Left lobe of liver (tissue), 2 donors: ENCODE data around the gene SYNDIG1. TPM values are rescaled to one million over a fixed set of nuclear protein-coding genes. Genes with fewer than 3 reads are reported as not detected.
"Not testable (repeated sequence)": the region's sequence is repeated elsewhere in the genome, so short reads cannot be mapped to it uniquely, and the experiment has no call there.

ENCODE experiments used
- ATAC-seq: fragments of 200-7000 bp; cut with Tn5 transposase; one replicate; pipeline ENCODE4 v1.9.1; 2020; ENCODE audit warnings: mild to moderate bottlenecking, moderate library complexity
- DNase-seq: peaks from one replicate; pipeline ENCODE4 v3.0.0-alpha.2; 2020; ENCODE audit warnings: low spot score
- total RNA-seq: library from RNA; stranded (reverse); gene quantifications from one replicate; pipeline ENCODE4 v1.2.1, GENCODE V29; 2021
- donor health status: DM: no; HTN: no; CAD: no; lungs with moderate emphysema.
- donor health status: DM: no; HTN: yes; CAD: no.

Gene SYNDIG1
- total RNA-seq, 1 donor from 2014 or later: not detected

DNA sequence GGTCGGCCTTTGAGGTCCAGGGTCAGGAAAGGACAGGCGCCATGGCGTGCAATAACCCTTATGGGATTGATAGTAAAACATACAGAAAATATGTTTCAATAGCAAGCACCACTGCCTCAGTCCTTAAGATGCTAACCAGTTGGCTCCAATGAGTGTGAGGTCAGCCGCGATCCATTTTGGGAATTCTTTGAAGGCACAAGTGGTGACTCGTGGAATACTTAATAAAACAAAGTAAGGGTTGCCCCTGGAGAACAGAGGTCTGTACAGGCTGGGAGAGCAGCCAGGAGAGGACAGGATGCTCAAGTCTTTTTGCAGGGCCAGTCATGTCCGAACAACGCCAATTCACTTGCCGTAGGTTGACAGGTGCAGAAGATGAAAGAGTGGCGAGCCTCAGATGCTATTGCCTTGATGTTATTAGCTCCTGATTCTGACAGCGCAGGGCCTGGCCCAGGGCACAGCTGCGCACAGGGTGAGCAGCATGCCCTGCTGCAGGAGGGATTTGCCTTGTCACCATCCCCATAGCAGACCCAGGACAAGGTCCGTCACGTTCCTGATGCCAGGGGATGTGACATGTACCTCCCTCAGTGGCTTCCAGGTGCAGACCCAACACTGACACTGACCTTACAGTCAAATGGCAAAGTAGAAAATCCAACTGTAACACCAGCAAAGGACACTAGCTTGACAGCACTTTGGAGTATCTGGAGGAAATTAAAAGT, 21.8 kb downstream of the SYNDIG1 start:
- ATAC-seq (no peak), DNase-seq (peak; percentile 11)

DNA sequence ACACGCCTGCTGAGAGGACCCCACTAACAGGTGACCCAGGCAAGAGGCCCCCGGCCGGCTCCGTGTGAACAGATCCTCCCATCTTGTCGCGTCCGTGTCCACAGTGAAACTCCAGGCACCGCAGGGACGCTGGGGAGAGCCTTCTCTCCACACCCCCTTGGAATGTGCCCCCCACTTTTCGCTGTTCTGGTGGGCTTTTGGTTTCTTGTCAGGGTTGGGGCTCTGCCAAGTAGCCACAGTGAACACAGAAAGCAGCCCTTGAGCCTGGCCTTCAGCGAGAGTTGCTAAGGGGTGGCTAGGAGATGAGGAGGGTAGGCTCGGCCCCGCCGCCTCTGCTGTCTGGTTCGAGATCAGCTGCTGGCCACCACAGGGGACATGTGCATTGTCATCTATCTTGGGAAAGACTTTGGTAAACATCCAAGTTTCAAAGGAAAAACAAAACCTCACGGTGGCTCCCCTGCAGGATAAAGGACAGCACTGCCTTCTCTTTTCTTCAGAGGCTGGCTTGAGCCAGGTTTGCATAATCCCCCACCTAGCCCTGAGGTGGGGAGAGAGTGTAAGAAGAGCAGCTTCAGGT, 22.7 kb downstream of the SYNDIG1 start:
- DNase-seq (peak; percentile 30), ATAC-seq (no peak)

DNA sequence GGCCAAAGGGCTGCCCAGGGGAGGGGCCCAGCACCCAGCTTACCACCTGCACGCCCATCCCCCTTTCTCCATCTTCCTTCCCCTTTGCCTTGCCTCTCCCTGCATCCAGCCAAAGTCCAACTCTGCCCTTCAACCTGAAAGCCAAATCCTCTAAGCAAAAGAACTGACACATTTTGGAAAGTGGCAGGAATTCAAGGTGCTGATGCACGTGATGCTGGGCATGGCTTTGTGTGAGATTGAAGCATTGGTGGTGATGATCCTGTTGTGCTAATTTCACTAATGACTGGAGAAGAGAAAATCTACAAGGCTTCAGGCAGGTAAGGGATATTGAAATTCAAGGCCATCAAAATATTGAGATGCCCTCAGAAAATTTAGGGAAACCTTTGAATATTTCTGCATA, 23.3 kb downstream of the SYNDIG1 start:
- DNase-seq (no peak), ATAC-seq (no peak)

DNA sequence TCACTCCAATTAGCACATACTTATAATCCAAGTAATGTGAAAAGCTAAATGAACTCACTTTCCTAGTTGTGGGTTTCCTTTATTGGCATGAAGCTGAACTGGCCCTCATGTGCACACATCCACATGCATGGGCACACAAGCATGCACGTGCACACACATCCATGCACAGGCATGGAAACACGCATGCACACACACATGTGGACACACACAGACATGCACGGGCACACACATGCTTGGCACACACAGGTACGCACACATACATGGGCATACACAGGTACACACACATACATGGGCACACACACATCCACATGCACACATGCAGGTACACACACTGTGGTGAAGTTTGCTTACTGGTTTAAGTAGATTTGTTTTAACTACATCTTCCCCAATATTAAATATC, 23.8 kb downstream of the SYNDIG1 start:
- DNase-seq (peak; percentile 26), ATAC-seq (no peak)

DNA sequence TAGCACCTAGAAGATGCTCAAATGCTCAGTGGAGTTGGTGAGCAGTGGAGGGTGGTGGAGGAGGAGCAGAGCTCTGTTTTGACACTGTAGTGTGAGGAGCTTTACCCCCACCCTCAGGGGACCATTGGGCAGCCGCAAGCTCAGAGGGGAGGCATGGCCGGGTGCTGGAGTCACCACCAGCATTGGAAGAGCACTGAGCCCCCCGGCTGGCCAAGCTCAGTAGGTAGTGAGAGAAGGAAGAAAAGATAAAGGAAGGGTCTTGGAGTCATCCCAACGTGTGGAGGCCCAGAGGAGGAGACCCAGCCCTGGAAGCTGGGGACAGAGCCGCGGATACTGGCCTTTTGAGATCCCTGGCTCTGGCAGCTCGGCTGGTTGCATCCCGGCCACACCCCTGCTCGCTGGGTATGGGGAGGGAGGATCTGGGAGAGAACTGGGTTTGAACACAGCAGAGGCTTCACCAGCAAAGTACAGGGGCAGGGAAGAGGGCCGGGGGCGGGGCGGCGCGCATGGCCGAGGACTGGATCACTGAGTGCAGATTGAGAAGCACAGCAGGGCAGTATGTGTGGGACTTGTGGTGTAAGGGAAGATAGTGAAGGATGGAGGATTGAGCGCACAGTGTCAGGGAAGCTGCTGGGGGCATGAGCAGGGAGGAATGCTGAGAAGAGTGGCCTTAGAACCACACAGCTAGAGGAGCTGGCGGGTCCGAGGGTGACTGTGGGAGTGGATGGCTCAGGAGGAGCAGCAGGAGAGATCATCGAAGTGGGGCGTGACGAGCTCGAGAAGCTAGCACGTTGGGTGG, 24.4 kb downstream of the SYNDIG1 start:
- DNase-seq (peak; percentile 18), ATAC-seq (no peak)

DNA sequence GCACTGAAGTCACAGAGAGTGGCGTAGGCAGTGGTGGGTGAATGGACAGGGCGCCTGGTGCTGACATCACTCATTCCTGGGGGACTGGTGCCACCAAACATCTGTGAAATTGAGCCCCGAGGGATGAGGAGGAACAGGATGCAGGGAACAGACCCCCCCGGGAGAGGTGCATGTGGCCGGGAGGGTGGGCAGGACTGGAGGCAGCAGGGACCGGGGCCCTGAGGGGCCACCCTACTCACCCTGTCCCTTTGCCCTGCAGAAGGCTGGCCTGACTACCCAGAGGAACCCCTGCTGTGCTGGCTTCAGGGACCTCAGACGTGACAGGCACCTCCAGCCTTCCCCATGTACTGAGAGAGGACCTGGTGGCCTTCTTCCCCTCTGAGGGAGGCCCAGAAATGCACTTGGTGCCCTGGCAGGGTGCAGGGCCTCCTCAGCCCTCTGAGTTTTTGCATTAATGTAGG, 25.1 kb downstream of the SYNDIG1 start:
- DNase-seq: peak; percentile 39
- ATAC-seq: no peak

DNA sequence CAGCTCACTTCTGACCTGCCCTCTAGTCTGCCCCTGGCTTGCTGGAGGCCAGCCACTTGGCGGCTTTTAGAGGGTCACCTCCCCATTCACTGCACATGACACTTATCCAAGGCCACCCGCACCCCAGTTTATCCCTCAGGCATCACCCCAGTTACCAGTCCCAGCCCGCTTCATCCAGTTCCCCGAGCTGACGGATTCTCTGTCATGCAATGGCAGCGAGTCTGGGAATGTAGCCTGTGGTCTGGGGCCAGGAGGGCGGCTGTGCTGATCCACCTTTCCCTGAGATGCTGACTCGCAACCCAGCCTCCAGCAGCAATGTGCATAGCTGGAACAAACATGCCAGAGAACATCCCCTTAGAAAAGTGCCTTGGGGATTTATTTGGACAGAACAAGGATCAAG, 25.8 kb downstream of the SYNDIG1 start:
- ATAC-seq (no peak), DNase-seq (peak; percentile 32)

DNA sequence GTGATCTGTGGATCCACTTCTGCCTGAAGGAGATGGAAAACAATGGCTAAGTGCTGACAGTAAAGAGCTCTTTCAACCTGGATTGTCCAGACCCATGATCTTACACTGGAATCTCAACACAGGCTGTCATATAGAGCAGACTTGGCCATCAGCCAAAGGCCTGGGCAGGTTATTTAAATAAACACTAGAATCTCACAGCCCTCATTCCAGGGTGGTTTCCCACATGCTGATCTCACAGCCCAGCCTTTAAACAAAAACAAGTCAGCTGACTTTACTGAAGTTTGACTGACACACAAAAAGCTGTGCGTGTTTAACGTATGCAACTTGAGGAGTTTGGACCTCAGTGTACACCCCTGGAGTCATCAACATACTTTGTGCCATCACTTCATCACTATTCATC, 28.4 kb downstream of the SYNDIG1 start:
- DNase-seq: no peak
- ATAC-seq: no peak

DNA sequence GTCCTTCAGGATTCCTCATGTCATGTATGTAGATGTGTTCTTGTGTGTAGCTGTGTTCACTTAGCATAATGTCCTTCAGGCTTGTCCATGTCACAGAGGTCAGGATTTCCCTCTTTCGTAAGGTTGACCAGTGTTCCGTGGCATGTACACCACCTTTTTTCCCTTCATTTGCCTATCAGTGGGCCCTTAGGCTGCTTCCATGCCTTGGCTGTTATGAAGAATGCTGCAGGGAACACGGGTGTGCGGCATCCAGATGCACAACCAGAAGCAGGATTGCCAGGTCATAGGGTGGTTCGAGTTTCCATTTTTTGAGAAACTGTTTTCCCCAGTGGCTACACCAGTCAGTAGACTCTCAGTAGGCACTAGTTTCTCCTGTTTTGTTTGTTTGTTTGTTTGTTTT, 29.2 kb downstream of the SYNDIG1 start:
- DNase-seq: no peak
- no peak for ATAC-seq

DNA sequence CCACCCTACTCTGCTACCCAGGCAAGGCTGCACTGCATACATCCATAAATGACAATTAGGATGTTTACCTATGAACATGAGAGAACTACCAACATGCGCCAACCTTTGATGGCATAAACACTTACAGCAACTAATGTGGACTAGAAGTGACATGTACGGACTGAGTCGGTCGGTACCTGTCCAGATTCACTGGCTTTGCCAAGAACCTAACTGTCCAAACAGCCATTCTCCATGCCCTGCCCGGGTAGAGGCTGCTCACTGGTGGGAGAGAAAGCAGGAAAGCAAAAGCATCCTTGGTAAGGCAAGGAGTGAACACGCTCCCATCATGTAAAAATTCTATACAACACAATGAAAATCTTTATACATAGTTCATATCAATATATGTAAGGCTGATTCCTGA, 30.0 kb downstream of the SYNDIG1 start:
- no peak for ATAC-seq

DNA sequence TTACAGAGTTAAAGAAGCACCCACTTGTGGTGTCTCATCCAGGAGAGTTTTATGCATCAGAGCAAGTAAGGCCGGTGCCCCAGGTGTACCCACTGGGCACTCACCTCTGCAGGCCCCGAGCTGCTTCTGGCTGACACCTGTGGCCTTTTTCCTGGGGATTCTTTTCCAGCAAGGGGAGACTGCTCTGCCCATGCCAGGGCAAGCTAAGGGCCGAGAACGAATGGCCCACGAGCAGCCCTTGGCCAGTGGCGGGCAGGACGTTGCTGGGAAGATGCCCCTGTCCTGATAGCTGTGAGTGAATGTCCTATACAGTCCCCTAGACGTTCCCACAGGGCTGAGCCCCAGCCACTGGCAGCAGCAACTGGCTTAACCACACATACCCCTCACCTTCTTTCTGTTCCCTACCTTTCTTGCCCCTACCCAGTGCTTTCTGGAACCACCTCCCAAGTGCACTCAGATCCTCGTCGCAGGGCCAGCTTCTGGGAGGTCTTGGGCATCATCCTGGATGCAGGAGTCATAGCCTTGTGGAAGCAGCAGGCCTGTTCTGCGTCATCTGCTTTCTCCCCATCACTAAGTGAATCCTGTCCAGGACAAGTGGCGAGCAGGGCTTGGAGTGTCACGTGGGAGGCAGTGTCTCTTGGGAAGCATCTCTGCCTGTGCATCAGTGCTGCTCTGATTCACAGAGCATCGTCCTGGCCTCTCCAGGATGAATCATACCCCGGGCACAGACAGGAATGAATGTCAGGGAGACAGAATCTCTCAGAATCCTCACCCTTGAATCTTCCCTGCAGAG, 32.5 kb downstream of the SYNDIG1 start:
- DNase-seq (no peak), ATAC-seq (no peak)

More for the DNA sequence above, 30.0 kb downstream of the SYNDIG1 start:
- no peak for DNase-seq

DNA sequence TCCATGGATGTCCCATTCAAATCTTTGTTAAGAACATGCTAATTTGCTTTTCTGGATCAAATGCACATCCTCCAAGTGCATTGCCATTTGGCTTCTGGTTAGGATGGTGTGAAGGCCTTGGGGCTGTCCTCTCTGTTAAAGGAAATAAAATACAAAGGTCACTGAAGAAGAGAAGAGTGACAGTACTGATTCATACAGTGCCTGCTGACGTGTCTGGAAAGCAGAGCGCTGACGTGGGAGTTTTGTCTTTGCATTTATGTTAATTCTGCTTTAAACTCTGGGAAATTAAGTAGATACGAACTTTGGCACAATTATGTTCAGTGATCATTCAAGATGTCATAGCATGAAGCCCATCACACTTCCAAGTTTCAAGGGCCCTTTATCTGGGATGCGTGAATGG, 33.2 kb downstream of the SYNDIG1 start:
- ATAC-seq (no peak), DNase-seq (no peak)

DNA sequence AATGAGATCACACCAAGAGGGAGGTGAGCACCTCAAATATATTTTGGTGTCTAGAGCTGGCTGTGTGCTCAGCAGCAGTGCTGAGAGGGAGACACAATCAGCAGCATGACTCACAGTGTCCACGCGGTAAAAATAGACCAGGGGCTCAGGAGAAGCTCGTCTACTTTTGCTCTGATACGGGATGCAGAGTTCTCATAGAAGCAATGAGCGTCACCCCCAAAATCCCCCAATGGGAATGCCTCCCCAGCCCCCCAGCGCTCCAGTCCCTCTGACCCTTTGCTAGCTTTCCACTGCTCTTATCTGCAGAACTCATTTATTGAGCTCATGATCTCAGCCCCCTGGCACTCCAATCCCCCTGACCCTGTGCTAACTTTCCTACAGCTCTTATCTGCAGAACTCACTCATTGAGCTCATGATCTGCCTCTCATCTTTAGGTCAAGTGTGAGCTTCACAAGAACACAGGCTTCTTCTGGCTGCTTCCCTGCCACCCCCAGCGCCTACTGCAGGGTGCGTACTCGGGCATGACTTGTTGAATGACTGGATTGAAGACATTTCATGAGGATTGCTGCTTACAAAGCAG, 34.0 kb downstream of the SYNDIG1 start:
- DNase-seq (no peak), ATAC-seq (no peak)

DNA sequence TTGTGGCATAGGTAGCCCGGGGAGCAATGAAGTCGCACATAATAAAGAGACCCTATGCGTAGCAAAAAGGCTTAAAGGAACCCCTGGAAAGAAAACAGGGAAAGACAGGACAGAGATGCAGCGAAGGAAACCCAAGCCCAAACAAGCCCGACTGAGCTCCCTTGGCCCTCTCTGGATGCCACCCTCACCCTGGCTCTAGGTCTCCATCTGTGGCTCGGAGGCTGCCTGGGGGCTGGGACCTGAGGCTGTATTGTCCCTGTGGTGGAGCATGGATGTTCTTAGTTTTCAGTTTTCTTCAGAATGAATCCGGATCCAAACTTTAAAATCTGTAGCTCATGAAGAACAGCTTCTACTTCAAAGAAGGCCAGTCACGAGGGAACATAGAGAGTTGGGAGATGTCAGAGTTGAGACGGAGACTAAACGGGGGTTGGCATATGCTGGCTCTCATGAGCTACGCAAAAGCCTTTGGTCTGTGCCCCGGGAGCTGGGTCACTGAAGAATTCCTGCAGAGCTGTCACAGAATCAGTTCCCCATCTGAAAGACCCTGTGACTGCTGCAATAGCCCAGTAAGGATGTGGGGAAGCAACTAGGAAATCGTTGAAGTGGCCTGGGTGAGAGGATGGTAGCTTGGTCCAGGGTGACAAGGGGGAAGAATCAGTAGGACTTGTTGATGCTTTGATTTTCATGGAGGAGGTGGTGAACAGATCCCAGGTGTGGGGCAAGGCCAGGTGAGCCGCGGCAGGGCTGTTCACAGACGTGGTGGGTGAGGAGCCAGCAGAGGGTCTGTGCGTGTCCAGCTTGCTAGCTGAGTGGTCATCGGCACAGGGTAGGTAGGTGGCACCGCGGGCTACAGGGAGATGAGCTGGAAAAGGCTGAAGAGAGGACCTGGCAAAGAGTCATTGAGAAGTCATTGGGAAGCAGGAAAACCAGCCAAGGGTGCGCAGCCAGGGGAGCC, 35.2 kb downstream of the SYNDIG1 start:
- no peak for ATAC-seq
- DNase-seq: no peak

DNA sequence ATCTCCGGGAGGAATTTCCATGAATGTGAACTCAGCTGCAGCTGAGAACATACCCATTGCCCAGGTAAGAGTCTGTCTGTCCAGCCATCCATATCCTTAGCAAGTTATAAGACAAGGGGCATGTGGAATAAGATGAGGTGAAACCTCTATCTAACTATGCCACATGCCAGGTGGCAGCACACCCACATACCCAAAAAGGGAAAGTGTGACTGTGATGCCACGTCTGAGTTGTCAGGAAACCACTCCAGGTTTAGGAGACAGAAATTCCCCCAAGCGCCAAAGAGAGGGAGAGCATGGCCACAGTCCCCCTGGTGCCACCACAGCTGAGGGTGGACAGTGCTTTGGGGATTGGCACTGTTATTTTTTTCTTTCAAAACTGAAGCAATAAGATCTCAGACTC, 36.7 kb downstream of the SYNDIG1 start:
- DNase-seq: no peak
- ATAC-seq: no peak

DNA sequence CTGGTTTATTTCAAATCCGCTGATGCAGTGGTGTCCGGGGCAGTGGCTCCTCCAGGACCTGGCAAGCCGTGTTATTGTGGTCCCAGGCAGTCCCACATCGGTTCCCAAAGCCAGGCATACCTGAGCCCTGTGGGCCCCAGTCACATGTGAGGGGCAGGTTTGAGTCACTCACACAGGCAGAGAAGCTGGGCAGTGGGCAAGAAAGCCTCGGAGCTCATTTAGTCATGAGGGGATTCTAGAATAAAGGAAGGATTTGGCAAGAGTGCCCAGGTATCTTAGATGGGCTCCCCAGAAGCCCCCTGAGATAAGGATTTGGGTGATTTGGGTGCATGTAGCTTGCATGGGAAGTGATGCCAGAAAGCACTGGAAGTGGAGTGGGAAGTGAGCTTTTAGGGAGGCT, 37.3 kb downstream of the SYNDIG1 start:
- no peak for DNase-seq
- ATAC-seq: no peak

DNA sequence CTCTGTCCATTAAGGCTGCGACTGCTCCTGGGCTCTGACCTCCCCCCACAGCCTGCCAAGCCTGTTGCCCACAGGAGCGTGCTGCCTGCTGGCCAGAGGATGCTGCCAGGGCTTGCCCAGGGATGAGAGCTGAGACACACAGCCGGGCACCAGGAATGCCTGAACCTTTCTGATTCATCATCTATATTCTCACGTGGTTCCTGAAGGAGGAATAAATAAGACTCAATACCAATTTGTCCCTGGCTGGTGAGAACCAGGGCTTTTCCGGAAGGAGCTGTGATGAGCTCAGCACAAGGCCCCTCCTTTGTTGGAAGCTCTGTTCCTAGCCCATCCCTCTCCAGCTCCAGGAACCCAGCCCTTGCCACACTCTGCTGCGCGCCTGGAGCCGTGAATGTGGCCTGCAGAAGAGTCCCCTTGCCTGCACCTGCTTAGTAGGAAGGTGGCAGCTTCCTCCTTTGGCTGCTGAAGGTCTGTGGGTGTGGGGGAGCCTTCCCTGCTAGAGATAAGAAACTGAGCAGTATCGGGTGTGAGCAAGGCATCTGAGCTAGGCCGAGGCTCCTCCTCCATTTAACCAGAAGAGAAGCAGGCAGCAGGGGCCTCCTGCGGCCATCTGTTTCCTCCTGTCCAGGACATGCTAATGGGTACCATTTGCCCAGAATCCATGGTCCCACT, 37.9 kb downstream of the SYNDIG1 start:
- DNase-seq: no peak
- no peak for ATAC-seq

DNA sequence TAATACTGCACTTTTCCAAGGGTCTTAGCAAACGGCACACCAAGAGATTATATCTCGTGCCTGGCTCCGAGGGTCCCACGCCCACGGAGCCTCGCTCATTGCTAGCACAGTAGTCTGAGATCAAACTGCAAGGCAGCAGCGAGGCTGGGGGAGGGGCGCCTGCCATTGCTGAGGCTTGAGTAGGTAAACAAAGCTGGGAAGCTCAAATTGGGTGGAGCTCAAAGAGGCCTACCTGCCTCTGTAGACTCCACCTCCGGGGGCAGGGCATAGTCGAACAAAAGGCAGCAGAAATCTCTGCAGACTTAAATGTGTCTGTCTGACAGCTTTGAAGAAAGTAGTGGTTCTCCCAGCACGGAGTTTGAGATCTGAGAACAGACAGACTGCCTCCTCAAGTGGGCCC, 43.0 kb downstream of the SYNDIG1 start:
- ATAC-seq, DNase-seq: not testable (repeated sequence)

DNA sequence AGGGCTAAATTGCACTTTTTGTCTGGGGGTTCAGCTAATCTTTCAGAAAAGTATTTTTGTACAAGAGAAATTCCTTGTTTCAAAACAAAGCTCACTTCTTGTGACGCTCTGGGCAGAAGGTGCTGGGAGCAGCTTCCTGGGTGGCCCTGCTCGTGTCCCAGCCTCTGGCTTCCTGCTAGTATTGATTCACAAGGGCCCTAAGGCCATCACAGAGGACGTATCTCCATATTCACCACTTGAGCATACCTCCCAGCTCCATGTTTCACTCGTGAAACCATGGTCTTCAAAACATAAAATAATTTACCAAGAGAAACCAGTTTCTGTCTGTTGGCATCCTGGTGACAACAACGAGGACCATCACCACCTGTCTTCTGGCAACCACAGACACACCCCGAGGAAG, 49.1 kb downstream of the SYNDIG1 start:
- ATAC-seq (no peak), DNase-seq (no peak)
